Suprapubic skin (tissue), 3 donors: ENCODE measurements around the gene AMH.

ENCODE experiments used
- POLR2AphosphoS5 ChIP-seq, 3 donors: sonication (generic); formaldehyde crosslinking; IDR thresholded peaks; one replicate each; pipeline ENCODE4 v1.6.1; 2017; ENCODE audit warnings: antibody characterized with exemption in 3 of 3
- TF ChIP-seq, protein P1 (sequence below), 2 donors: fragments of 200-600 bp in 1 of 2; fragments of 450-650 bp in 1 of 2; sonication (generic) in 1 of 2; IDR thresholded peaks; one replicate each; pipeline ENCODE4 v1.5.1; 2016 to 2019; ENCODE audit warnings: antibody characterized with exemption in 2 of 2, mild to moderate bottlenecking in 1 of 2, moderate library complexity in 1 of 2

GRCh38 chr19:2270157-2270422, 21.0 kb downstream of the AMH start:
- TF ChIP-seq, protein P1, sequence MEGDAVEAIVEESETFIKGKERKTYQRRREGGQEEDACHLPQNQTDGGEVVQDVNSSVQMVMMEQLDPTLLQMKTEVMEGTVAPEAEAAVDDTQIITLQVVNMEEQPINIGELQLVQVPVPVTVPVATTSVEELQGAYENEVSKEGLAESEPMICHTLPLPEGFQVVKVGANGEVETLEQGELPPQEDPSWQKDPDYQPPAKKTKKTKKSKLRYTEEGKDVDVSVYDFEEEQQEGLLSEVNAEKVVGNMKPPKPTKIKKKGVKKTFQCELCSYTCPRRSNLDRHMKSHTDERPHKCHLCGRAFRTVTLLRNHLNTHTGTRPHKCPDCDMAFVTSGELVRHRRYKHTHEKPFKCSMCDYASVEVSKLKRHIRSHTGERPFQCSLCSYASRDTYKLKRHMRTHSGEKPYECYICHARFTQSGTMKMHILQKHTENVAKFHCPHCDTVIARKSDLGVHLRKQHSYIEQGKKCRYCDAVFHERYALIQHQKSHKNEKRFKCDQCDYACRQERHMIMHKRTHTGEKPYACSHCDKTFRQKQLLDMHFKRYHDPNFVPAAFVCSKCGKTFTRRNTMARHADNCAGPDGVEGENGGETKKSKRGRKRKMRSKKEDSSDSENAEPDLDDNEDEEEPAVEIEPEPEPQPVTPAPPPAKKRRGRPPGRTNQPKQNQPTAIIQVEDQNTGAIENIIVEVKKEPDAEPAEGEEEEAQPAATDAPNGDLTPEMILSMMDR (IDR thresholded peaks at IDR 0.05), result no peak
- no peak for TF ChIP-seq POLR2AphosphoS5 (IDR thresholded peaks at IDR 0.05)
